Pancreas (tissue), 10 donors: ENCODE data around the gene TLR8. TPM values are rescaled to one million over a fixed set of nuclear protein-coding genes. Genes with fewer than 3 reads are reported as not detected.

Source experiments
- ATAC-seq, 4 donors: fragments of 200-7000 bp; cut with Tn5 transposase; one replicate each; pipeline versions ENCODE4 v1.8.0 to v1.9.1; 2020; ENCODE audit warnings: mild to moderate bottlenecking in 4 of 4, moderate library complexity in 4 of 4
- DNase-seq, 6 donors: peaks; one replicate each; pipeline ENCODE4 v3.0.0-alpha.2; 2020
- FAIRE-seq: peaks from 2 replicates; lab custom pipeline; 2012; peaks lifted over from hg19 to GRCh38; lab: Jason Lieb, UNC
- H3K27ac ChIP-seq, 4 donors: fragments of 200-600 bp; sonication (generic); 1 replicate in 3 of 4; 2 replicates in 1 of 4; pipeline versions ENCODE4 v1.5.0 to v1.8.0; 2020
- H3K27me3 ChIP-seq, 4 donors: fragments of 200-600 bp; one replicate each; pipeline ENCODE4 v1.8.0; 2021
- H3K36me3 ChIP-seq, 3 donors: fragments of 200-600 bp; sonication (generic) in 1 of 3; one replicate each; pipeline versions ENCODE4 v1.5.0 to v1.8.0; 2020 to 2021
- H3K4me1 ChIP-seq, 3 donors: fragments of 200-600 bp; one replicate each; pipeline ENCODE4 v1.8.0; 2021
- H3K4me3 ChIP-seq, 4 donors: fragments of 200-600 bp; sonication (generic) in 2 of 4; one replicate each; pipeline versions ENCODE4 v1.5.0 to v1.8.0; 2020 to 2021
- H3K9me3 ChIP-seq, 4 donors: fragments of 200-600 bp; one replicate each; pipeline ENCODE4 v1.8.0; 2021
- CTCF ChIP-seq, 4 donors: fragments of 200-600 bp; sonication (generic) in 3 of 4; IDR thresholded peaks; one replicate each; pipeline versions ENCODE4 v1.5.0 to v1.8.0; 2021; ENCODE audit warnings: antibody characterized with exemption in 4 of 4
- WGBS, 2 donors: extraction: QIAGEN DNeasy Blood & Tissue Kit; methylation state at CpG; one replicate each; pipeline ENCODE4 v1.1.7; 2013; 5-methylcytosine and 5-hydroxymethylcytosine counted together
- intact Hi-C, 3 donors: fragments of 100-400 bp; cut with DNase I; formaldehyde crosslinking; loops; one replicate each; pipeline versions ENCODE4 v1.11.1 to v1.14.2; 2022
- polyA plus RNA-seq, 2 donors: library from polyadenylated mRNA; stranded (reverse); fragments of 200-250 nt; gene quantifications; one replicate each; pipeline ENCODE4 v1.2.3, GENCODE V29; 2013
- total RNA-seq, 6 donors: library from RNA; stranded (reverse); fragmentation: NEBNext Ultra II Directional in 4 of 6; extraction: Animal tissue kit (Norgen Biotek cat#: 25700) in 4 of 6; gene quantifications; one replicate each; pipeline versions ENCODE4 v1.2.1 to v1.2.4, GENCODE V29; 2021 to 2023
- donor health status: healthy with polysubstance abuse.
- donor health status: DM: no; HTN: no; CAD: no; lungs with moderate emphysema.
- donor health status: DM: no; HTN: no; CAD: no.
- donor health status: control.
- donor health status: control.
- donor health status: Bipolar disorder and iron deficiency.
- donor health status: DM: yes; HTN: yes; CAD: no.
- donor health status: DM: no; HTN: no; CAD: no.
- donor health status: DM: no; HTN: no; CAD: no.
- donor health status: DM: yes; HTN: yes; CAD: no.

The TLR8 gene
- total and polyA plus RNA-seq, 8 donors, result 0.04 to 2.0 (median 0.07) TPM

DNA sequence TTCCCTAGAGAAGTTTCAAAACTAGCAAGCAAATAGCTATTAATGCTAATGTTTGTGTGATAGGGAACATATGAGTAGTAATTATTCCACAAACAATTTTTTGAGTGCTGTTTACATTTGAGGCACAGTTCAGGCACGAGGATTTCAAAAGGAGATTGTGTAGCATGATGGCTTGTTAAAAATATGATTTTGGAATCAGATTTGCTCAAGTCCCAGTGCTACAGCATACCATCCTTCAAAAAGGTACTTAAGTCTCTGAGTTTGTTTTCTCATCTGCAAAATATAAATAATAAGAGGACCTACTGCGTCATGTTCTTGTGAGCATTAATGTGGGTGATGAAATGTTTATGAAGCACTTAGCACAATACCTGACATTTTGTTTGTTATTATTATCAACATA, 11.3 kb downstream of the TLR8 start:
- Histone ChIP-seq H3K27ac (no peak overlapping the region), H3K4me3 (no peak overlapping the region), H3K36me3 (no peaks in the 10 kb centered on the region), H3K27me3 (peaks cover 0 to 22% (median 0%) of the 10 kb centered on the region in 4 donors), H3K4me1 (no peaks in the 10 kb centered on the region), H3K9me3 (no peaks in the 10 kb centered on the region)
- ATAC-seq, result no peak
- no peak for FAIRE-seq
- 64 to 75% methylated on average over 2 of the region's 2 CpGs for WGBS, 2 donors
- no peak for TF ChIP-seq CTCF (IDR thresholded peaks at IDR 0.05)
- no peak for DNase-seq
- intact Hi-C loops, result no loop called here

DNA sequence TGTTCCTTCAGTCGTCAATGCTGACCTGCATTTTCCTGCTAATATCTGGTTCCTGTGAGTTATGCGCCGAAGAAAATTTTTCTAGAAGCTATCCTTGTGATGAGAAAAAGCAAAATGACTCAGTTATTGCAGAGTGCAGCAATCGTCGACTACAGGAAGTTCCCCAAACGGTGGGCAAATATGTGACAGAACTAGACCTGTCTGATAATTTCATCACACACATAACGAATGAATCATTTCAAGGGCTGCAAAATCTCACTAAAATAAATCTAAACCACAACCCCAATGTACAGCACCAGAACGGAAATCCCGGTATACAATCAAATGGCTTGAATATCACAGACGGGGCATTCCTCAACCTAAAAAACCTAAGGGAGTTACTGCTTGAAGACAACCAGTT, 12.6 kb downstream of the TLR8 start:
- no peak overlapping the region for H3K4me3 ChIP-seq
- no peaks in the 10 kb centered on the region for H3K9me3 ChIP-seq
- FAIRE-seq (no peak), DNase-seq (no peak), ATAC-seq (no peak)
- no peaks in the 10 kb centered on the region for H3K4me1 ChIP-seq
- H3K36me3 ChIP-seq, result no peaks in the 10 kb centered on the region
- H3K27ac ChIP-seq, result no peak overlapping the region
- H3K27me3 ChIP-seq, result peaks cover 0 to 22% (median 0%) of the 10 kb centered on the region in 4 donors
- intact Hi-C loops, result no loop called here
- WGBS, 2 donors, result 71 to 76% methylated on average over 10 of the region's 10 CpGs
- TF ChIP-seq CTCF (IDR thresholded peaks at IDR 0.05), result no peak

GRCh38 chrX:12919620-12920019, 13.2 kb downstream of the TLR8 start:
- no peaks in the 10 kb centered on the region for H3K9me3 ChIP-seq
- no peak for TF ChIP-seq CTCF (IDR thresholded peaks at IDR 0.05)
- no peak overlapping the region for H3K4me3 ChIP-seq
- intact Hi-C loops, result no loop called here
- no peak for ATAC-seq
- H3K4me1 ChIP-seq, result no peaks in the 10 kb centered on the region
- DNase-seq, result no peak
- peaks cover 0 to 22% (median 0%) of the 10 kb centered on the region in 4 donors for H3K27me3 ChIP-seq
- WGBS, 2 donors, result 69 to 70% methylated on average over 8 of the region's 8 CpGs
- FAIRE-seq, result no peak
- H3K27ac ChIP-seq, result no peak overlapping the region
- H3K36me3 ChIP-seq, result no peaks in the 10 kb centered on the region

DNA sequence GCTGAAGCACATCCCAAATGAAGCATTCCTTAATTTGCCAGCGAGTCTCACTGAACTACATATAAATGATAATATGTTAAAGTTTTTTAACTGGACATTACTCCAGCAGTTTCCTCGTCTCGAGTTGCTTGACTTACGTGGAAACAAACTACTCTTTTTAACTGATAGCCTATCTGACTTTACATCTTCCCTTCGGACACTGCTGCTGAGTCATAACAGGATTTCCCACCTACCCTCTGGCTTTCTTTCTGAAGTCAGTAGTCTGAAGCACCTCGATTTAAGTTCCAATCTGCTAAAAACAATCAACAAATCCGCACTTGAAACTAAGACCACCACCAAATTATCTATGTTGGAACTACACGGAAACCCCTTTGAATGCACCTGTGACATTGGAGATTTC, 14.6 kb downstream of the TLR8 start:
- FAIRE-seq (no peak), DNase-seq (no peak), ATAC-seq (no peak)
- WGBS, 2 donors, result 65 to 69% methylated on average over 8 of the region's 8 CpGs
- Histone ChIP-seq H3K27me3 (peaks cover 0 to 22% (median 0%) of the 10 kb centered on the region in 4 donors), H3K4me3 (no peak overlapping the region), H3K27ac (no peak overlapping the region), H3K36me3 (no peaks in the 10 kb centered on the region), H3K9me3 (no peaks in the 10 kb centered on the region), H3K4me1 (no peaks in the 10 kb centered on the region)
- intact Hi-C loops, result no loop called here
- no peak for TF ChIP-seq CTCF (IDR thresholded peaks at IDR 0.05)

DNA sequence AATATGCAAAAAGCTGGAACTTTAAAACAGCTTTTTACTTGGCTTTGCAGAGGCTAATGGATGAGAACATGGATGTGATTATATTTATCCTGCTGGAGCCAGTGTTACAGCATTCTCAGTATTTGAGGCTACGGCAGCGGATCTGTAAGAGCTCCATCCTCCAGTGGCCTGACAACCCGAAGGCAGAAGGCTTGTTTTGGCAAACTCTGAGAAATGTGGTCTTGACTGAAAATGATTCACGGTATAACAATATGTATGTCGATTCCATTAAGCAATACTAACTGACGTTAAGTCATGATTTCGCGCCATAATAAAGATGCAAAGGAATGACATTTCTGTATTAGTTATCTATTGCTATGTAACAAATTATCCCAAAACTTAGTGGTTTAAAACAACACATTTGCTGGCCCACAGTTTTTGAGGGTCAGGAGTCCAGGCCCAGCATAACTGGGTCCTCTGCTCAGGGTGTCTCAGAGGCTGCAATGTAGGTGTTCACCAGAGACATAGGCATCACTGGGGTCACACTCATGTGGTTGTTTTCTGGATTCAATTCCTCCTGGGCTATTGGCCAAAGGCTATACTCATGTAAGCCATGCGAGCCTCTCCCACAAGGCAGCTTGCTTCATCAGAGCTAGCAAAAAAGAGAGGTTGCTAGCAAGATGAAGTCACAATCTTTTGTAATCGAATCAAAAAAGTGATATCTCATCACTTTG, 15.6 kb downstream of the TLR8 start:
- DNase-seq (no peak), FAIRE-seq (no peak), ATAC-seq (no peak)
- Histone ChIP-seq H3K27ac (no peak overlapping the region), H3K4me1 (no peaks in the 10 kb centered on the region), H3K36me3 (no peaks in the 10 kb centered on the region), H3K9me3 (no peaks in the 10 kb centered on the region), H3K27me3 (peaks cover 0 to 22% (median 0%) of the 10 kb centered on the region in 4 donors), H3K4me3 (no peak overlapping the region)
- TF ChIP-seq CTCF (IDR thresholded peaks at IDR 0.05), result no peak
- 81 to 86% methylated on average over 10 of the region's 10 CpGs for WGBS, 2 donors
- intact Hi-C loops, result no loop called here
